ENCODE results near the gene SEC14L6.
"Not testable (repeated sequence)": the region's sequence is repeated elsewhere in the genome, so short reads cannot be mapped to it uniquely, and the experiment has no call there.

The SEC14L6 gene

DNA sequence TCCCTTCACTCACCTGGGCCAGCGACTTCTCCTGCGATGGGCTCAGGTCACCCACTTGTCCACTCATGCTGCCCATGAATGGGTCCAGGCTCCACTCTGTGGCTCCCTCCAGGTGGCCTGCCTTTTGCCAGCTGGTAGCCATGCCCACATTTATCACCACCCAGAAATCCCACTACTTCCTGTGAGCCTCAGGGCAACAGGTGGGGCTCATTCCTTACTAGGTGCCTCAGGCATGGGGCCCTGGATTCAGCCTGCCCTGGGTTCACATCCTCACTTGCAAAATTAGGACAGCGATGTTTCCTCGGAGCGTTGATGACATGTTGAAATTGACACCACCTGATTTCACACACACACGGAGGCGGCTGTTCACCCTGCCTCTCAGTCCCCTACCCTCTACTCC is at the start of gene SEC14L6:
Gene SEC14L6, minus strand, starts transcription at position 126 of the 400 bp plus-strand sequence. Its CDS starts 59 bp downstream, at position 67.
- no peak for DNase-seq (ENCODE audit: low read depth)

DNA sequence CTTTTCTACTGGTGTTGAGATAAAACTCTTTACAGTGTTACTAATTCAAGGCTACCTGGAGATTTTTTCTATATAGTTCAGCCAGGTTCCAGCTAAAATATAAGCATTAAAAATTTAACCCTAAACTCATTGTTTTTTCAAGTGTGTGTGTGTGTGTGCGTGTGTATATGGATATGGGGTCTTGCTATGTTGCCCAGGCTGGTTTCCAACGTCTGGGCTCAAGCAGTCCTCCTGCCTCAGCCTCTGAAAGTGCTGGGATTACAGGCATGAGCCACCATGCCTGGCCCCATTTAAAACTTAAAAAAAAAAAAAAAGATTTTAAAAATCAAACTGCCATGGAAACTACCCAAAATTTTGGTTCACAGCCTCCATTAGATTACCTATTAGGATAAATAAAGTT is 49.7 kb upstream of the SEC14L6 start:
- no peak for DNase-seq (ENCODE audit: low read depth)

DNA sequence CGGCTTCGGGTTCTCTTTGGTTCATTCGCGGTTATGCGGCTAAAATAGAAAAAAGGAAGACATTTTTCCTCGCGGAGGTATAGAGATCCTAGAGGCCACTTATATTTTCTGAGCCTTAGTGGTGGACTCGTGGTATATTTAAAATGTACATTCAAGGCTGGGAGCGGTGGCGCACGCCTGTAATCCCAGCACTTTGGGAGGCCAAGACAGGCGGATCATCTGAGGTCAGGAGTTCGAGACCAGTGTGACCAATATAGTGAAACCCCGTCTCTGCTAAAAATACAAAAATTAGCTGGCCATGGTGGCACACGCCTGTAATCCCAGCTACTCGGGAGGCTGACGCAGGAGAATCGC is 45.8 kb upstream of the SEC14L6 start:
- DNase-seq (ENCODE audit: low read depth): not testable (repeated sequence)

DNA sequence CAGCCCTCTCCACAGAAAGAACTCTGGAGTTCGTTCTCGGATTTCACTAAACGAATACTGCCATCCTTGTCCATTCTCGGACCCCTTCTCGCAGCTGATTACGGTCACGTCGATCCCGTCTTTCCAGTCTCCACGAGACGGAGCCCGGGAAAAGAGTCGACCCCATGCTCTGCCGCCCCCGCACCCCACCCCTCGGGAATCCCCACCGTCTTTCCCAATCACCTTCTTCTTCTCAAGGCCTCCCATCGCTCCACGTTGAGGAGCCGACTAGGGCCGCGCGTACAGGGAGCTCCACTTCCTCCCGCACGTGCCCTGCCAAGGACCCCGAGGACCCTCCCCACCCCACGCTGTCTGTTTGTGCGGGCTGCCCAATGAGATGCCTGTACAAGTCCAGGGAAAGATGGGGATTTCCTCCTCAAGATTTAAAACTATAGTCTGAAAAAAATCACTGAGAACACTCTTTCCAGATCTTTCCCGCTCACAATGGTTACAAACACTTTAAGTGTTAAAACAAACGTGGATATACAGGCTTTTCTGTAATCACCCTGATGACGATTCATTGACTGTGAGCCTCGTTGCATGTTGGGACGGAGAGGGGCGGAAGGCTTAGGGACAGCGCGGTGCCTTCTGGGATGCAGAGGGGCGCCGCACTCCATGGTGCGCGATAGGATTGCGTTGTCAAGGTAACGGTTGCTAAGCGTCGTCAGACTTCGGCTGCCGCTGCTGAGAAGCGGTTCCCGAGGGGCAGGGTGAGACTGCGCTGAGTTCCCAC is 45.2 kb upstream of the SEC14L6 start, which contains the start of gene PES1:
Gene PES1, minus strand, starts transcription at position 323 of the 772 bp plus-strand sequence. Its CDS starts 77 bp downstream, at position 246.
- DNase-seq (ENCODE audit: low read depth): peak; percentile 80

DNA sequence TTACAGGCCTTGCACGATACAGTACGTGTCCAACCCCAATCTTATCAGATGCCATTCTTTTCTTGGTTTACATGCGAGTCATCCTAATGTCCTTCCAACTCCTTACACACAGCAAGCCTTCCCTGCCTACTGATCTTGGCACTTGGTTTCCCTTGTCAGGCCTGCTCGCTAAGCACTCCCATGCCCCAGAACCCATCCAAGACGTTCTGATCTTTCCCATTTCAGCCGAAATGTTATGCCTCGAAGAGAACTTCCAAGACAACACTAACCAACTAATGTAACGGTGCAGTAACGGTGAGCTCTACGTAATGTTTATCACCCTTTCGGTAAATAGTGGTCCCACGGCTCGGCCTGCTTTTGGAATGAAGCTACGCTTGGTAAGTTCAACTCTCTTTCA is 44.6 kb upstream of the SEC14L6 start:
- DNase-seq (ENCODE audit: low read depth): no peak

DNA sequence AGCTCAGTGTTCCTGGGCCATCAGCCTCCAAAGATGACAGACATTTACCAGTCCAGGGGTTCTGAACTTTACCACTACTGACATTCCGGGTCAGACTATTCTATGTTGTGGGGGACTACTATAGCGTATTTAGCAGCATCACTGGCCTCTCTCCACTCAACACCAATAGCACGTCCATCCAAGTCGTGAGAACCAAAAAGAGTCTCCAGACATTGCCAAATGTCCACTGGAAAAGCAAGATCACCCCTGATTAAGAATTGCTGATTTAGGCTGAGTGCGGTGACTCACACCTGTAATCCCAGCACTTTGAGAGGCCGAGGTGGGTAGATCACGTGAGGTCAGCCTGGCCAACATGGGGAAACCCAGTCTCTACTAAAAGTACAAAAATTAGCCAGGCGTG is 39.9 kb upstream of the SEC14L6 start:
- DNase-seq (ENCODE audit: low read depth): no peak

DNA sequence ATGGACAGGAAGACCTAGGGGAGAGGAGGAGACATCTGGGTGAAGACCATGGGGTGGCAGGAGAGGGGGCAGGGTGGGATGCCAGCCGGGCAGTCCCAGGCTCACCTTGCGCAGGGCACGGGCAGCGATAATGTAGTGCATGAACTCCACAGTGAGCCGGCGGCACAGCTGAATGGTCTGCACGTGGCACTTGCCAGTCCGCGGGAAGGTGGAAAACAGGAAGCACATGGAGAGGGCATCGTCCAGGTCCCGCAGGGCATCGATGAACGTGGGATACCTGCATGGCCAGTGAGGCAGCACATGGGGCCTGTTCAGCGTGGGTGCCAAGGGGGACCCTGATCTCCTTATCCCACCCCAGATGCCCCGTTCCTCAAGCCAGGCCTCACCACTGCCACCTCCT is 37.9 kb upstream of the SEC14L6 start:
- no peak for DNase-seq (ENCODE audit: low read depth)

DNA sequence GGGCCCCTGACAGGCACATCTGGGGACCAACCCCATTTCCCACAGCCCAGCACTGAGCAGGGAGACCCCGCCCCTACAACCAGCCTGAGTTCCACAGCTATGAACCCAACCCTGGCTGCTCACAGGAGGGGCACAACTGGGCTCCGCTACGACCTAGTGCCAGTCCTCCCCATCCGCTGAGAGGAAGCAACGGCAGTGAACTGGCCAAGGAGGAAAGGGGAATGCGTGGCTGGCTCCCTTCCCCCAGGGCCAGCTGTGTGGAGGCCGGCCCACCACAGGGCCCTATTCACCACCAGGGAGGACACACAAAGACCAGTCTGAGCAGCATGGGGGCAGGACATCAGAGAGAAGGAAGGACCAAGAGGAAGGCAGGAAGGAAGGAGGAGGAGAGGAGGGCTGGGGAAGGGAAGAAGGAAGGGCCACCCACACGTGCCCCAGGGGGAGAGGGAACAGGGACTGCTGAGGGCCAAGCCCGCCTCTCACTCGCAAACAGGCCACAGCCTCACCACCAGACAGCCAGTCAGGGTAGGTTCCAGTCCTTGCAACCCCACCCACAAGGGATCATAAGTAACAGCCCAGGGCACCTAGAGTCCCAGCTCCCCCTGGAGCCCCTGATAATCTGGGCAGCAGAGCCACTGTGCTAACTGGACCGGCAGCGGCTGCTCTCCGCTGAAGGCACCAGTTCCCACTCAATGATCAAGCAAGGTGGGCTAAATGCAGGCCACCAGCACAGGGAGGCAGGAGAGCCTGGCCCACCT is 36.4 kb upstream of the SEC14L6 start:
- DNase-seq (ENCODE audit: low read depth): no peak

DNA sequence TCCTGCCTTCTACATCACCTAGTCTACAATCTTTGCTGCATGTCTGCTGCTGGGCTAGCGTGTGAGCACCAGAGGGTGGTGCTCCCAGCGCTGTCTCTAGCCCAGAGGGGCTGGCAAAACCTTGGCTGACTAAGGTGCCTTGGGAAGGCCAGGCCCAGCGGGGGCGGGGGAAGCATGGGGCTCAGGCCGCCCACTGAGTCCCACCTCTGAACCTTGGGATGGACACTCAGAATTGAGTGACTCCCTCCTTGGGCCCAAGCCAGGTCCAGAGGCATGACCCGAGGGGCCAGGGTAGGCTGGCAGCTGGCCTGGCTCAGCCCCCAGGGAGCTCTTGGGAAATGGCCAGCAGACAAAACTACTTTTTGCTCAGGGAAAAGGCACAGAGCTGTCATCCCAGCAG is 35.5 kb upstream of the SEC14L6 start:
- no peak for DNase-seq (ENCODE audit: low read depth)

DNA sequence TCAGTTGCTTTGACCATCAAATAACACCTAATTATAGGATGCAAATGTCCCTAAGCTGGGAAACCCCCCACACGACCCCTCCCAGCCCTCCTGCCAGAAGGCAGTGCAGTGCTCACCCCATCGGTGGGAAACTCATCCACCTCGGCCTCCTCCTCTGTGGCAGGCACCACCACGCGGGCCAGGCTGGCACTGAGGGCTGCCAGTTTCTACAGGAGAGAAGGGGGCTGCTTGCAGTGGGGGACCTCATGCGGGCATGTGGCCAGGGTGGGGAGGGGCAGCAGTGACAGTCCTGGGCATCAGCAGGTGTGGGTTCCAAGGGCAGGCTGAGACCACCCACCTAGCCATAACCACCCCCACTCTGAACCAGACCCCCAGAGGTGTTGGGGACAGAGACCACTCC is 34.4 kb upstream of the SEC14L6 start:
- no peak for DNase-seq (ENCODE audit: low read depth)

DNA sequence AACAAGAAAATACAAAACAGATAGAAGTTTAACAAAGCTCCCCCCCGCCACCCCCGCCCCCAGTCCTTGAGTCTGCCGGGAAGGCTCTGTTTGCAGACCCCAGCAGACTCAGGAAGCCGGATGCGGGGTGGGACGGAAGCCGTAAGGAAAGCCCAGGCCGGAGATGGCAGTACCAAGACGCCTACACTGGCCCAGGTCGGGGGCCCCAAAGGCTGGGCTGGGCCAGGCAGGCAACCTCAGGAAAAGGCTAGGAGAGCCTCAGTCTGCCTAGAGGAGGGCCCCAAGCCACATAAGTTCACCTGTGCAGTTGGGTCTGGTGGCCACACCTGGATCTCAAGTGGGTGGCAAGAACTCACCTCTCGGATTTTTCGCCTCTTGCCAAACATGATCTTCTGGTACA is 31.9 kb upstream of the SEC14L6 start:
- DNase-seq (ENCODE audit: low read depth): no peak

DNA sequence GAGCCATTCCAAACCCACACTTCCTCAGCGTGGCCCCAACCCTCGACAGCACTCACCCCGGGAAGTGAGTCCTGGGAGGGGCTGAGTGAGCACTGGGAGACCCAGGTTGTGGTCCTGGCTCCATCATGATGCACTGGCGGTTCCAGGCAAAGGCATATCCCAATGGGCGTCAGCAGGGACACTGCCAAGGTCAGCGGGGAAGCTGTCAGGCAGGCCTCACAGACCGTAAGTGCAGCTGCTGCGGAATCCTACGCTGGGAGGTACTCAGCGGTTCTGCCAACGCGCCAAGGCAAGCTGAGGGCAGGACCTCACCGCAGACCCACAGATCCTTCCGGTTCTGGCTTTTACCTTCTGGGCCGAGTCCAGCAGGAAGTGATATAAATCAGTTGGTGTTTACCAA is 29.3 kb upstream of the SEC14L6 start:
- no peak for DNase-seq (ENCODE audit: low read depth)

DNA sequence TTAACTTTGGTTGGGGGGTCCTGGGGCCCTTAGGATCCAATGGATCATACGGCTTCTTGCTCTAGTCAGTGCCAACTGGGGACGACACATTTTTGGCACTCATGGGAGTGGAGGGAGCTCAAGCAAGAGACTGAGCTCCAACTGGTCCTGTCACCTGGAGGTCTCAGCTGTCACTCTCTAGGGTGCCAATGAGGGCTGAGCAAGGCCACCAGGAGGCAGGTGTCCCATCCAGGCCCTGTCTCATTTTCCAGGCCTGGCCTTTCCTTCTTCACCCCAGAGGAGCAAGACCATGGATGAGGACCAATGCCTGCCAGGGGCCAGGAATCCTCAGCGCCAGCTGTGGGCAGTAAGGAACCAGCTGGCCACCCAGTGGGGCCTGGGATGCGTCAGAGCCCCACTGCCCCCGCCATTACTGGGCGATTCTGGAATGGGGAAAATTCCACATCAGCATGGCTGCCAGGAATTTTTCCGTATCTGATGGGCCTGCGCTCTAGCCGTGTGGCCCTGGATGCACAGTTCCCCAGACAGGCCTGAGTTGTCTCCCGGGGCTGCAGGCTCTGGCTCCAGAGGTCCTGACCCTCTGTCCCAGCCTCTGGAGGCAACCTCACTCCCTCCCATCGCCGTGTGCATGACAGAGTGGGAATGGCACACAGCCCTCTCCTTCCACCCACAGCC is 28.6 kb upstream of the SEC14L6 start:
- no peak for DNase-seq (ENCODE audit: low read depth)

DNA sequence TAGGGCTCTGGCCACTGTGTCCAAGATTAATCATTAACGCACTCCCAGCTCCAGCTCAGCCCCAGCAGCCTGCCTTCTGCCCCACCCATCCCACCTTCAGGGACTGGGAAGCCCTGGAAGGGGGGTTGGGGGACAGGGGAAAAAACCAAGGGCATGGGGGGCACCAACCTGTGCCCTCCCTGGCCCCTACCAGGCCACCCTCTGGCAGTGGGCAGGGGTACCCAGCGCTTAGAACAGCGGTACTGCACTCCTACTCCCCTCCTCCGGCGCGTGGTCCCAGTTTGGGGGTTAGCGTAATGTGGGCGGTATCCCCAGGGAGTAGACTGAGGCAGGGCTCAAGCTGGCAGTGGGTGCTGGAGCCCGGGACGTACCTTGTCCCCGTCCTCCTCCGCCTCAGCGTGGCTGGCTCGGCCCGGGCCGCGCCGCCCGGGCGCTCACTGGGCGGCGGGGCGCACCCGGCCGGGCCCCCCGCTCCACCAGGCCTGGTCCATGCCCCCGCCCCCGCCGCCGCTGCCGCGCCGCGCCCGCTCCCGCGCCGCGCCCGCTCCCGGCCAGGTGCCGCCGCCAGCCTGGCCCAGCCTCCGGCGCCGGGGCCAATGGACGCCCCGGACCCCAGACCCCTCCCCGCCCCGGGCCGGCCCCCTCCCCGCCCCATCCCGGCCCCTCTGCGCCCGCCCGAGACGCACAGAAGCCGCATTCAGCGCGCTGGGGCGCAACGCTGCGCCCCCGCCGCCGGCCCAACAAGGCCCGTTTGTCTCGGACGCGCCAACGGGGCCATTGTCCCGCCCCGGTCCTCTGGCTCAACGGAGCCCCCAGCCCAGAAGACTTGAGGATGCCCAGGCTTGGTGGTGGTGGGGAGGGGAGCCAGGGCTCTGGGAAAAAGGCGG is 27.8 kb upstream of the SEC14L6 start, which contains the start of gene GAL3ST1:
Gene GAL3ST1, minus strand, starts transcription at position 571 of the 887 bp plus-strand sequence. CDS start 17,273 bp downstream, outside the sequence.
- DNase-seq (ENCODE audit: low read depth): no peak

DNA sequence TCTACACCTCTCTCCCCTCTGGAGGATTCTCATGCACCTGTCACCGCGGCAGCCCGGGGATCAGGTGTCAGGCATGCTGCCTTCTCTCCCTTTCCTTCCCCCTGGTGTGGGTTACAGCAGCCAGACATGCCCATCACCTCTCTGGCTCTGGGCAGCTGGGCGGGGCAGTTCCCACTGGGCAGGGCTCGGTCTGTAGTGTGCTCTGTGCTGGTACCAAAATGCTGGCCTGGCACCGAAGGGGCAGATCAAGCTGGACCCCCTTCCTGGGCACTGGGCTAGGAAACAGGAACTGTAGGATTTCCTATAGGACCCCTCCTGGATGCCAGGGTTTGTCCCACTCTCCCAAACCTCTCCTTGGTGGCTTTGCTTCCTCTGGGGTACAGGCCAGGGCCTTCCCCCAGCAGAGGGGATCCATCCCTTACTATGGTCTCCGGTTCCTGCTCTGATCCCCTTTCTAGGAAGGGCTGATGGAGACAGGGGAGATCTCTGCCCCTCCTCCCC is 27.1 kb upstream of the SEC14L6 start:
- no peak for DNase-seq (ENCODE audit: low read depth)

DNA sequence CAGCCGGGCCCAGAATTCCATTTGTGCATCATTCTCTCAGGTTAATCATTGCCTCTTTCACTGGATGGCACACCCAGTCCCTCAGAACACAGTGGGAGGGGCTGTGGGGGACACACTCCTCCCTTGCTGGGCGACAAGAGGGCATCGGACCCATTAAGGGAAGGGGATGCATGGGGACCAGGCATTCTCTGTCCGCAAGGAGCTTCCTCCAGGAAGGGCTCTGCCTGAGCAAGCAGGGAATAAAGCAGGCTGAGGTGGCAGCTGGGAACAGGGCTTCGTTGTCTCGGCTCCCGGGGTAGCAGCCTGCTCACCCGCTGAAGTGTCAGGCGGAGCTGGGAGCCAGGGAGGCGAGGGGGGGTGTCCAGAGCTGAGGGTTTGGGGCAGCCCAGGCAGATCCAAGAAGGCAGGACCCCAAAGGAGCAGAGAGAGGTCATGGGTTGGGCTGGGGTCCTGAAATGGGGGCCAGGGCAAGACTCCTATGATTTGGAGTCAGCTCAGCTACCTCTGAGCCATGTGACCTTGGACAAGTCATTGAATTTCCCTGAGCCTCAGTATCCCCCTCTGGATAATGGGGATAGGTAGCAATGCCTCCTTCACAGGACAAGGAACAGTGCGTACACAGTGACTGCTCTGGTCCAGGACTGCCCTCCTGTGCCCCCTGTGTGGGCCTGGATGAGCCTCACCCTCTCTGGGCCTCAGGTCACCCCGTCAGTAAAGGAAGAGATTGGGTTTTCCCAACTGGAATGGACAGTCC is 26.5 kb upstream of the SEC14L6 start:
- no peak for DNase-seq (ENCODE audit: low read depth)

DNA sequence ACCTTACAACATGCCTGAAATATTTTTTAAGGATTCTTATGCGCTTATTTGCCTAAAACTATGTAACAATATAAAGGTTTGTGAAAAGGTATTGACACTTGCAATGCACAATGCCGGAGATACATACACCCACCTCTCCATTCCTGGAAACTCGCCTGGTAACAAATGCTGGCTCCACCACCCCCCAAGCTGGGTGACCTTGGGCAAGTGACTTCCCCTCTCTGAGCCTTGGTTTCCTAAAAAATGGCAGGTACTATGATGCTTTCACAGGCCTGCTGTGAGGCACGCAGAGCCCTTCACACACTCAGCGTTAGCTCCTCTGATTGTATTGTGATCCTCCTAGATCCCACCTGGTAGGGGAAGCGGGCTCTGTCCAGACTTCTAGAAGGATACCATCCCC is 25.7 kb upstream of the SEC14L6 start:
- no peak for DNase-seq (ENCODE audit: low read depth)

DNA sequence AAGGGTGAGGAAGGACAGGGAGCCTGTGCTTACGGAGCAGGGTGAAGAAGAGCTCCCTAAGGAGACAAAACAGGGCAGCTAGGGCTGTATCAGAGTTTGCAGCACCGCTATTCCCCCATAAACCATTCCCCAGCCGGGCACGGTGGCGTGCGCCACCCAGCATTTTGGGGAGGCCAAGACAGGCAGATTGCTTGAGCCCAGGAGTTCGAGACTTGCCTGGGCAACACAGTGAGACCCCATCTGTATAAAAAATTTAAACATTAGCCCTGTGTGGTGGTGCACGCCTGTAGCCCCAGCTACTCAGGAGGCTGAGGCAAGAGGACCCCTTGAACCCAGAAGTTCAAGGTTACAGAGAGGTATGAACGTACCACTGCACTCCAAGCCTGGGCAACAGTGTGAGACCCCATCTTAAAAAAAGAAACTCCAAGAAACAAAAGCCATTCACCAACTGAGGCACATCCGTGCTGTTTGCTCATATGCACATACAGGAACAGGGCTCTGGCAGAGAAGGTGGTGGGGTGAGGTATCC is 23.2 kb upstream of the SEC14L6 start:
- no peak for DNase-seq (ENCODE audit: low read depth)

DNA sequence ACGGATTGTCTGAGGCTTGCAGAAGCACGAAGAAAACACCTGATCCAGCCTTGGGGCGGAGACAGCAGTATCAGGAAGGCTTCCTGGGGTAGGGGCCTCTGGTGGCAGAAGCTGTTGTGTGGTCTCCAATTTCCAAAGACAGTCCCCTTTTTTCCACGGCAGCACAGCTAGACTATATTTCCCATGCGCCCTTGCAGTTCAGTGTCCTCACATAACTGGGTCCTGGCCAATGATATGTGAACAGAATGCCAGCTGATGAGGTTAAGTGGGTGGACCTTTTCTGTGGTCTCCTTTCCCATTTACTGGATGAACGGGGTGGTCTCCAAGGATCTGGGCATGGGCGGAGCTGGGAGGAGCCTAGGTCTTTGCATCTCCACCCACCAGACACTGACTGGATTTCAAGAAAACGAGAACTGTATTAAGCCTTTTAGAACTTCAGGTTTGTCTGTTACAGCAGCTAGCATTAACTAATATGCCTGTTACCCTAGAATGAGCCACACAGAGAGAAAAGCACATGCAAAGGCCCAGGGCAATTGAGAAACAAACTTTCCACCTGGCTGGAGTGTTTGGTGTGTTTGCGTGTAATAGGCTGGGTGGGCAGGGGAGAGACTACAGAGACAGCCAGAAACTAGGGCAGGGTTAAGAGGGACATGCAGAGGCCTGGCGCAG is 21.7 kb upstream of the SEC14L6 start:
- no peak for DNase-seq (ENCODE audit: low read depth)

DNA sequence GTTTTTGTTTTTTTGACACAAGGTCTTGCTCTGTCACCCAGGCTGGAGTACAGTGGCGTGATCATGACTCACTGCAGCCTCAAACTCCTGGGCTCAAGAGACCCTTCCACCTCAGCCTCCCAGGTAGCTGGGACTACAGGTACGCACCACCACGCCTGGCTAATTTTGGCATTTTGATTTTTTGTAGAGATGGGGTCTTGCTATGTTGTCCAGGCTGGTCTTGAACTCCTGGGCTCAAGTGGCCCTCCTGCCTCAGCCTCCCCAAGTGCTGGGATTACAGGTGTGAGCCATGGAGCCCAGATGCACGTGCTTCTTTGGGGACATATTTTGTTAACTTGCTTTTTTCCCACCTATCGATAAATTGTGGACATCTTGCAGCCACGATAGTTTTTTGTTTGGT is 20.7 kb upstream of the SEC14L6 start:
- DNase-seq (ENCODE audit: low read depth): not testable (repeated sequence)
